ENCODE data around the gene KAT6B. TPM values are rescaled to one million over a fixed set of nuclear protein-coding genes. Genes with fewer than 3 reads are reported as not detected.
"Not testable (repeated sequence)": the region's sequence is repeated elsewhere in the genome, so short reads cannot be mapped to it uniquely, and the experiment has no call there.

Gene KAT6B
- total RNA-seq, 2 experiments from 2014 or later = 22.8 to 24.8 TPM

GRCh38 chr10:75049316-75050148 is 223.1 kb downstream of the KAT6B start:
- no peaks in the 10 kb centered on the region for H3K36me3 Mint-ChIP-seq (ENCODE audit: low read depth)
- CTCF ChIA-PET = no interaction called here
- no peak overlapping the region for H3K27ac Mint-ChIP-seq
- POLR2A ChIA-PET = no interaction called here
- DNase-seq (no peak), ATAC-seq (no peak)
- H3K9me3 Mint-ChIP-seq = no peaks in the 10 kb centered on the region
- peaks cover 13% of the 10 kb centered on the region for H3K4me1 Mint-ChIP-seq (ENCODE audit: low read depth)
- TF ChIP-seq CTCF (IDR thresholded peaks at IDR 0.05) = no peak
- no peak overlapping the region for H3K4me3 Mint-ChIP-seq
- intact Hi-C loops (cut with micrococcal nuclease) = no loop called here
- H3K27me3 Mint-ChIP-seq = peaks cover 2% of the 10 kb centered on the region

GRCh38 chr10:75050149-75050919 is 223.9 kb downstream of the KAT6B start:
- TF ChIP-seq CTCF (IDR thresholded peaks at IDR 0.05) = no peak
- ATAC-seq = no peak
- Mint-ChIP-seq H3K36me3 (ENCODE audit: low read depth) (no peaks in the 10 kb centered on the region), H3K9me3 (no peaks in the 10 kb centered on the region), H3K27me3 (no peaks in the 10 kb centered on the region), H3K4me3 (no peak overlapping the region), H3K4me1 (ENCODE audit: low read depth) (peaks cover 11% of the 10 kb centered on the region), H3K27ac (no peak overlapping the region)
- intact Hi-C loops (cut with micrococcal nuclease) = no loop called here
- ChIA-PET CTCF (no interaction called here), POLR2A (no interaction called here)
- no peak for DNase-seq

DNA sequence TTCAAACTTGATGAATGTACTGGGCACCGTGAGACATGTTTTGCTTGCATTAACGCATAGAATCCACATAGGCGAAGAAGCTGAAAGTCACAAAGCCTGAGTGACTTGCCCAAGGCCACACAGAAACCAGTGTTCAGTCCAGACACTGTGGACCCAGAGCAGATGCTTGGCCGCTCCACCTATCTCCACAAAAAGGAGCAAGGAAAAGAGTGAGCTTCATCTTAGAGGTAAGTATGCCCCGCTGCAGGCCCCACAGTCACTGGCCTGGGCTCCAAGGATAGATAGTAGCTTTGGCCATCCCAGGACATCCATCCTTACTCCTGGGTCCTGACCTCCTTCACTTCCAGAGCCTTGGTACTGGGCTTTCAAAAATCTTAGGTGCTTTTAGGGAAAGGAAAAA is 224.9 kb downstream of the KAT6B start:
- no peak for TF ChIP-seq CTCF (IDR thresholded peaks at IDR 0.05)
- intact Hi-C loops (cut with micrococcal nuclease) = no loop called here
- ATAC-seq (no peak), DNase-seq (no peak)
- CTCF ChIA-PET = interaction anchor here (1.2 kb wide), 1 partner anchor 14 kb away, joined by 3 read pairs; no protein-coding TSS in a partner anchor
- no peaks in the 10 kb centered on the region for H3K36me3 Mint-ChIP-seq (ENCODE audit: low read depth)
- H3K9me3 Mint-ChIP-seq = no peaks in the 10 kb centered on the region
- no peak overlapping the region for H3K4me3 Mint-ChIP-seq
- POLR2A ChIA-PET = interaction anchor here (0.6 kb wide), 1 partner anchor 33 kb away, joined by 3 read pairs; no protein-coding TSS in a partner anchor
- no peak overlapping the region for H3K27ac Mint-ChIP-seq
- H3K4me1 Mint-ChIP-seq (ENCODE audit: low read depth) = peaks cover 11% of the 10 kb centered on the region
- no peaks in the 10 kb centered on the region for H3K27me3 Mint-ChIP-seq

DNA sequence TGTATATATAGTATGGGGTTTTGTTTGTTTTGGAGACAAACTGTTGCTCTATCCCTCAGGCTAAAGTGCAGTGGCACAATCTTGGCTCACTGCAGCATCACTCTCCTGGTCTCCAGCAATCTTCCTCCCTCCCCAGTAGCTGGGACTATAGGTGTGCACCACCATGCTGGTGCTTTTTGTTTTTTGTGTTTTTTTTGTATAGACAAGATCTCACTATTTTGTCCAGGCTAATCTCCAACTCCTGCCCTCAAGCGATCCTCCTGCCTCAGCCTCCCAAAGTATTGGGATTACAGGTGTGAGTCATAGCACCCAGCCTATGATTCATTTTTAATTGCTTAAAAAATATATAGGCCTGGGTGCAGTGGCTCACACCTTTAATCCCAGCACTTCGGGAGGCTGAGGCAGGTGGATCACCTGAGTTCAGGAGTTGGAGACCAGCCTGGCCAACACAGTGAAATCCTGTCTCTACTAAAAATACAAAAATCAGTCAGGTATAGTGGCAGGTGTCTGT is 229.6 kb downstream of the KAT6B start:
- H3K4me1 Mint-ChIP-seq (ENCODE audit: low read depth); ATAC-seq; intact Hi-C loops (cut with micrococcal nuclease); H3K4me3 Mint-ChIP-seq; H3K27me3 Mint-ChIP-seq; CTCF ChIA-PET; H3K9me3 Mint-ChIP-seq; H3K36me3 Mint-ChIP-seq (ENCODE audit: low read depth); POLR2A ChIA-PET; H3K27ac Mint-ChIP-seq; DNase-seq: not testable (repeated sequence)

DNA sequence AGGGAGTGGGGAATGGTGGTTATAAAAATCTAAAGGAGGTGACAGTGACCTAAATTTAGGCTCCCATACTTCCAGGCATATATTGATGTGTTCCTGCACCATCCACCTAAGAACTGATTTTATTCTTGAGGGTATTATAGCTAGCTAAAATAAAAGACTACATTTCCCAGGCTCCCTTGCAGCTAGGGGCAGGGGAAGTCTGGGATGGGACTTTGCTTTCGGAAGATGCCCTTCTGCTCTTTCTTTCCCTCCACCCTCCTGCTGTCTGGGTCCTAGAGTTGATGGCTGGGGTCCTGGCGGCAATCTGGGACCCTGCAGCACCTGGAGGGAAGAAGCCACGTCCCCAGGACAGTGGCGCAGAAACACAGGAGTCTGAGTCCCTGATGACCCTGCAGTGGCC is 231.3 kb downstream of the KAT6B start:
- ATAC-seq (no peak), DNase-seq (no peak)
- H3K4me3 Mint-ChIP-seq = no peak overlapping the region
- no peaks in the 10 kb centered on the region for H3K36me3 Mint-ChIP-seq (ENCODE audit: low read depth)
- no peaks in the 10 kb centered on the region for H3K27me3 Mint-ChIP-seq
- no peaks in the 10 kb centered on the region for H3K9me3 Mint-ChIP-seq
- ChIA-PET POLR2A (no interaction called here), CTCF (no interaction called here)
- no peak overlapping the region for H3K27ac Mint-ChIP-seq
- intact Hi-C loops (cut with micrococcal nuclease) = no loop called here
- H3K4me1 Mint-ChIP-seq (ENCODE audit: low read depth) = no peaks in the 10 kb centered on the region
- TF ChIP-seq CTCF (IDR thresholded peaks at IDR 0.05) = no peak

Data from activated CD8-positive, alpha-beta T cell treated with anti-CD3 and anti-CD28 coated beads for 36 hours (primary cell).